Small intestine (tissue), 7 donors: ENCODE measurements around the gene MTCL3.

Experiments
- DNase-seq, 2 donors: peaks; one replicate each; pipeline versions ENCODE4 v3.0.0 to v3.0.0-alpha.2; 2013
- FAIRE-seq: peaks from 2 replicates; lab custom pipeline; 2012; peaks lifted over from hg19 to GRCh38; lab: Jason Lieb, UNC
- H3K27ac ChIP-seq, 3 donors: one replicate each; pipeline ENCODE4 v1.5.1; 2013; ENCODE audit warnings: low read length in 2 of 3, mild to moderate bottlenecking in 2 of 3, control low read depth in 1 of 3, inconsistent platforms in 1 of 3, low read depth in 1 of 3, moderate library complexity in 1 of 3
- H3K27me3 ChIP-seq, 3 donors: one replicate each; pipeline ENCODE4 v1.6.1; 2013; ENCODE audit warnings: low read length in 3 of 3, inconsistent platforms in 1 of 3; ENCODE audit not compliant: control insufficient read depth in 3 of 3, insufficient read depth in 3 of 3
- H3K36me3 ChIP-seq, 3 donors: one replicate each; pipeline ENCODE4 v1.6.1; 2013; ENCODE audit warnings: low read length in 3 of 3, inconsistent platforms in 1 of 3, low read depth in 1 of 3, mild to moderate bottlenecking in 1 of 3, moderate library complexity in 1 of 3; ENCODE audit not compliant: control insufficient read depth in 3 of 3, insufficient read depth in 2 of 3
- H3K4me1 ChIP-seq, 3 donors: one replicate each; pipeline ENCODE4 v1.6.1; 2013; ENCODE audit warnings: low read length in 2 of 3, inconsistent platforms in 1 of 3, low read depth in 1 of 3, mild to moderate bottlenecking in 1 of 3, moderate library complexity in 1 of 3; ENCODE audit not compliant: control insufficient read depth in 3 of 3, insufficient read depth in 2 of 3
- H3K4me3 ChIP-seq, 3 donors: one replicate each; pipeline ENCODE4 v1.5.1; 2013; ENCODE audit warnings: low read length in 3 of 3, control low read depth in 1 of 3, inconsistent platforms in 1 of 3, low read depth in 1 of 3, mild to moderate bottlenecking in 1 of 3, moderate library complexity in 1 of 3
- H3K9me3 ChIP-seq, 2 donors: one replicate each; pipeline ENCODE4 v1.6.1; 2013; ENCODE audit warnings: low read depth in 1 of 2, low read length in 1 of 2; ENCODE audit not compliant: control insufficient read depth in 2 of 2, insufficient read depth in 1 of 2
- whole genome bisulfite sequencing, 3 donors: extraction: QIAGEN DNeasy Blood & Tissue Kit; methylation state at CpG; one replicate each; pipeline ENCODE4 v1.1.7; 2013; 5-methylcytosine and 5-hydroxymethylcytosine counted together
- donor health status: healthy with polysubstance abuse.
- donor health status: control.
- donor health status: control.
- donor health status: Bipolar disorder and iron deficiency.
- donor health status: healthy.

The MTCL3 gene

DNA sequence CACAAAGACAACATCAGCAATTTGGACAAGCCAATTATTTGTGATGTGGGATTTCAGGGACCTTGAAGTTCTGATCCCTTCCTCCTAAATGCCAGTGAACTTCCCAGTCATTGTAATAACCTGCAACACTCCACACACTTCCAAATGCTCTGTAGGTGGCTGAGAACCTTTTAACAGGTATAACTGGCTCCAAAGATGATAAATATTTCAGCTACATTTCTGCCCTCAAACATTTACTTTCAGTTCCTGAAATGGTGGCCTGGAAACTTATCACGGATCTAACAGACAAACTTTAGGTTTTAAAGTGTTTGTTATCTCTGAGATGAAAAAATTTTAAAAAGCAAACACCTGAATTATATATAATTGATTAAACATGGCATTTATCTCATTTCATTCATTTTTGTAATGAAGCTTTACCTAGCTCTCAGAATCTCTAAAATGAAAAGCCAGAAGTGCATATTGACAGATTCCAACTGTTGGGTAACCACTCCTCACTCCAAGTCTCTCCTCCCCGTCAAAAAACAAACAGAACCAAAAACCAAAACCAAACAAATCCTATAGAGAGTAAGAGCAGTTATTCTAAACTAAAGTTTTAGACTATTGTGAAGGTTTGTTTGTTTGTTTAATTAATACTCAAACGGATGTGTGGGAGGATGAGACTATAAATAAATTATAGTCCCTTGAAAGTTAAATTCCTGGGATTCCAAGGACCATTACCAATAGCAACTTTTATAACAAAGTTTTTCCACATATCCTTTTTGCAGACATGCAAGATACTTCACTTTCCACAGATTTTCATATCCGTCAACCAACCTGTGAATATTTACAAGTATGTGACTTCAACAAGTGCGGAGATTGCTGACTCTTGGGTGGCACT, 47.5 kb downstream of the MTCL3 start:
- 54 to 58% (median 55%) methylated on average over 5 of the region's 5 CpGs for WGBS, 3 donors
- Histone ChIP-seq H3K4me3 (no peak overlapping the region), H3K27ac (no peak overlapping the region), H3K36me3 (no peaks in the 10 kb centered on the region), H3K27me3 (peaks cover 0 to 19% (median 0%) of the 10 kb centered on the region in 3 donors), H3K4me1 (peaks cover 0 to 2% (median 0%) of the 10 kb centered on the region in 3 donors), H3K9me3 (peaks cover 0 to 7% of the 10 kb centered on the region in 2 donors)
- no peak for FAIRE-seq
- DNase-seq: no peak

DNA sequence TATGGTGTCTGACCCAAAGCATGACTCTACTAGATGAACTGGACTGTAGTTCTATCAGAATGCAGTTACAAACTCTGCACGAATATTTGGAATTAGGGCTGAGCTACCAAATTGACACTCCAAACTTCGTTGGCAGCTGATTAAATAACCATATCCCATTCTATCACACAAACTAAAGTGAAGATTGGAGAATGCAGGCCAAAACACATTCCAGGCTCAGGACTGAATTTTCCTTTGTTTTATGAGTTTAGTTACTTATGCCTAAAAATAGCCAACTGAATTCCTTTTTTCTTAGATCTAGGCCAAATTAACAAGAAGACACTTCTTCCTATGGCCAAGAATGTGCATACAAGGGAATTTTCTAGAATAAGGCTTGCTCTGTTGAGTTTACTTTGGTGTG, 50.2 kb downstream of the MTCL3 start:
- DNase-seq (no peak), FAIRE-seq (no peak)
- Histone ChIP-seq H3K27ac (no peak overlapping the region), H3K4me3 (no peak overlapping the region), H3K4me1 (peaks cover 0 to 2% (median 0%) of the 10 kb centered on the region in 3 donors), H3K36me3 (no peaks in the 10 kb centered on the region), H3K27me3 (peaks cover 0 to 5% (median 0%) of the 10 kb centered on the region in 3 donors), H3K9me3 (no peaks in the 10 kb centered on the region)
- WGBS, 3 donors: 70 to 83% (median 82%) methylated on average over 2 of the region's 2 CpGs

GRCh38 chr6:127466416-127466815, 52.7 kb downstream of the MTCL3 start:
- no peaks in the 10 kb centered on the region for H3K9me3 ChIP-seq
- H3K36me3 ChIP-seq: no peaks in the 10 kb centered on the region
- WGBS, 3 donors: 83 to 84% (median 83%) methylated on average over 5 of the region's 5 CpGs
- FAIRE-seq (no peak), DNase-seq (no peak)
- H3K4me3 ChIP-seq: no peak overlapping the region
- H3K27ac ChIP-seq: no peak overlapping the region
- peaks cover 0 to 2% (median 0%) of the 10 kb centered on the region in 3 donors for H3K27me3 ChIP-seq
- H3K4me1 ChIP-seq: no peaks in the 10 kb centered on the region

DNA sequence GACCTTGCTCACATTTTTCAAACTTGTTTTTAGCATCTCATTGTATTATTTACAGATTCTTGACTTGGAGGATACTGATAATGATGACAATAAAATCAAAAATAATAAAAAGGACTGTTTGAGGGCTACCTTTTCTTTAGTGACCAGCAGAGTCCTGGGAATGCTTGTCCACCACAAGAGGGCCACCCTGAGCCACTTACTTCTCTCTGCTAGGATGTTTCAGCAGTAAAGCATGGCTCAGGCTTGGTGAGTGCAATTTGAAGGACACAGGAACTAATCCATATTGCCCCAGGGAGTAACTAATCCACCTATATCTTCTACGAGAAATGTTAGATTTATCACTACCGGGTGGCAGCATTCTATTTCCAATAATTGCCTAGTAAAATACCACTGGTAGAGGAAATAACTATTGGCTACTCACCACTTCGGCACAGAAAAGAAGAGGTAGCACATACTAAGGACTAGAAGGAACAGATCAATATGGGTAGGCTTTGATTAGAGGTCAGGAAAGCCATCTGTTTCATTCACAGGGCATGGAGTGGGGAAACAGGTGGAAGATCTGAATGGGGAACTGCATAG, 54.2 kb downstream of the MTCL3 start:
- no peaks in the 10 kb centered on the region for H3K4me1 ChIP-seq
- H3K27me3 ChIP-seq: no peaks in the 10 kb centered on the region
- H3K9me3 ChIP-seq: no peaks in the 10 kb centered on the region
- 35 to 39% (median 38%) methylated on average over 3 of the region's 3 CpGs for WGBS, 3 donors
- DNase-seq: peak; percentile 54 to 62
- H3K36me3 ChIP-seq: no peaks in the 10 kb centered on the region
- FAIRE-seq: no peak
- no peak overlapping the region for H3K27ac ChIP-seq
- H3K4me3 ChIP-seq: no peak overlapping the region

- no peaks in the 10 kb centered on the region for H3K4me1 ChIP-seq
- peak overlapping the region in 1 of 3 donors; percentile 9 for H3K27ac ChIP-seq
- no peaks in the 10 kb centered on the region for H3K27me3 ChIP-seq
- H3K36me3 ChIP-seq: no peaks in the 10 kb centered on the region
- 44 to 52% (median 47%) methylated on average over 6 of the region's 6 CpGs for WGBS, 3 donors
- no peak overlapping the region for H3K4me3 ChIP-seq
- no peak for FAIRE-seq
- no peak for DNase-seq
- no peaks in the 10 kb centered on the region for H3K9me3 ChIP-seq
These were observed 54.8 kb downstream of the MTCL3 start for GRCh38 chr6:127464161-127464880.

DNA sequence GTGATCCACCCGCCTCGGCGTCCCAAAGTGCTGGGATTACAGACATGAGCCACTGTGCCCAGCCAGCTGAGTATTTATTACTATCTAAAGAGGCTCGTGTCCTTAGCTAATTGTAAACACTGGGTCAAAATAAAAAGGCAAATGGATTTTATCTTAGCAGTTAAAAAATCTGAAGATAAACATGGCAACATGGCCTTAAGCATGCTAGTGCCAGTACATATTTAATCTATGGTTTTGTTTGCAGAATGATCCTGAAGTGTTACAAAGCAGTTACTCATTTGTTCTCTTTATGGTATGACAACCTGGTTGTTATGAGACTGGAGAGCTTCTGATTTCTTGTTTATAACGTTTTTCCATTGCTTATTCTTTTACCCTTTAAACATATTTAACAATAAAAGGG, 56.1 kb downstream of the MTCL3 start:
- no peak overlapping the region for H3K4me3 ChIP-seq
- WGBS, 3 donors: 52 to 65% (median 53%) methylated on average over 5 of the region's 5 CpGs
- no peak for DNase-seq
- no peaks in the 10 kb centered on the region for H3K4me1 ChIP-seq
- H3K9me3 ChIP-seq: no peaks in the 10 kb centered on the region
- H3K27ac ChIP-seq: no peak overlapping the region
- H3K27me3 ChIP-seq: no peaks in the 10 kb centered on the region
- FAIRE-seq: no peak
- H3K36me3 ChIP-seq: no peaks in the 10 kb centered on the region

DNA sequence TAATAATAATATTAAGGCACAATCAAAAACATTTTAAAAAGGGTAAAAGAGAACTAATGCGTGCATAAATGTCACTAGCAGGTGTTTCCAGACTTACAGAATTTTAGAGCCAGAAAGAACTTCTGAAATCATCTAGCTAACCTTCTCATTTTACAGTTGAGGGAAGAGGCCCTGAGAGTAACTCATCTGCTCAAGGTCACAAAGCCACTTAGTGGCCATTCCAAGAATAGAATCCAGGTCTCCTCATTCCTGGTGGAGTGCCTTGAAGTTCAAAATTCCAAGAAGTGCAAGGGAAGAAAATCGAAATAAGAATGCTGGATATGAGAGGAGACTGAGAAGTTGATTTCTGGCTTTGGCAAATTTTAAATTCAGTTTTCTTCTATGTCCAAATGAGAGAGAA, 56.8 kb downstream of the MTCL3 start:
- no peak overlapping the region for H3K27ac ChIP-seq
- H3K4me3 ChIP-seq: no peak overlapping the region
- no peaks in the 10 kb centered on the region for H3K9me3 ChIP-seq
- 78 to 83% (median 80%) methylated on average over 2 of the region's 2 CpGs for WGBS, 3 donors
- FAIRE-seq (no peak), DNase-seq (no peak)
- no peaks in the 10 kb centered on the region for H3K36me3 ChIP-seq
- H3K27me3 ChIP-seq: no peaks in the 10 kb centered on the region
- H3K4me1 ChIP-seq: no peaks in the 10 kb centered on the region

DNA sequence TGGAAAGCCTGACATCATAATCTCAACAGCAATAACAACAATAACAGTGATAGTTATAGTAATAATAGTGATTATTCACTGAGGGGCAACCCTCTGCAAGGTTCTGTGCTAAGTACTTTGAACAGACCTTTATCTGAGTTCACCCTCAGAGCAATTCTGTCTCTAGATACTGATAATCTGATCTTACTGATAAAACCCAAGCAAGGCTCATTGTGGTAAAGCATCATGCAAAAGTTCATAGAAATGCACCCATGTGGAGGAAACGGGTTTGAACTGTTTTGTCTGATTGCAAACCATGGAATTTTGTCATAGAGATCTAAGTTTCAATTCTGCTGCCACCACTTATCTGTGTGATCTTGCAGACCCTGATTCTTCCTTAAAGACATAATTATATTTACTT, 58.7 kb downstream of the MTCL3 start:
- no peak for FAIRE-seq
- DNase-seq: no peak
- no peak overlapping the region for H3K27ac ChIP-seq
- H3K9me3 ChIP-seq: no peaks in the 10 kb centered on the region
- peaks cover 0 to 3% (median 0%) of the 10 kb centered on the region in 3 donors for H3K27me3 ChIP-seq
- no peak overlapping the region for H3K4me3 ChIP-seq
- no peaks in the 10 kb centered on the region for H3K4me1 ChIP-seq
- 54 to 77% (median 73%) methylated on average over 1 of the region's 1 CpG for WGBS, 3 donors
- no peaks in the 10 kb centered on the region for H3K36me3 ChIP-seq
